HepG2 (cell line): ENCODE results near the gene AMPD2. TPM values are rescaled to one million over a fixed set of nuclear protein-coding genes. Genes with fewer than 3 reads are reported as not detected.

Source experiments
- CEBPB ChIP-seq: IDR thresholded peaks from 2 replicates; pipeline ENCODE4 v1.6.1; 2011; ENCODE audit warnings: low read depth, low read length, improper control_type of control experiment, borderline replicate concordance
- CREBL2 ChIP-seq: sonication (generic); formaldehyde crosslinking; IDR thresholded peaks from 2 replicates; pipeline ENCODE4 v1.8.1; 2023; ENCODE audit warnings: missing genetic modification reagents, mild to moderate bottlenecking, borderline replicate concordance
- FLYWCH1 ChIP-seq: sonication (generic); formaldehyde crosslinking; IDR thresholded peaks from 2 replicates; pipeline ENCODE4 v1.8.1; 2023; ENCODE audit warnings: mild to moderate bottlenecking, missing genetic modification reagents
- FOXK2 ChIP-seq: fragments of 450-650 bp; IDR thresholded peaks from 2 replicates; pipeline ENCODE4 v1.6.1; 2016
- JUND ChIP-seq: sonication (generic); formaldehyde crosslinking; IDR thresholded peaks from 2 replicates; pipeline ENCODE4 v1.8.0; 2022; ENCODE audit warnings: mild to moderate bottlenecking, missing genetic modification reagents
- KLF9 ChIP-seq: IDR thresholded peaks from 2 replicates; pipeline ENCODE4 v1.6.1; 2016; ENCODE audit warnings: low read depth
- MAFK ChIP-seq, 2 experiments: IDR thresholded peaks in 1 of 2; conservative IDR thresholded peaks in 1 of 2; 2 replicates each; pipeline ENCODE4 v1.6.1; 2011; ENCODE audit warnings: improper control_type of control experiment in 2 of 2, low read length in 2 of 2
- NFE2L2 ChIP-seq: fragments of 150-350 bp; IDR thresholded peaks from 2 replicates; pipeline ENCODE4 v1.6.1; 2014; ENCODE audit warnings: low read length
- NFYB ChIP-seq: sonication (generic); formaldehyde crosslinking; IDR thresholded peaks from 2 replicates; pipeline ENCODE4 v1.4.0; 2020; ENCODE audit warnings: missing genetic modification reagents
- REXO4 ChIP-seq: sonication (generic); formaldehyde crosslinking; IDR thresholded peaks from 2 replicates; pipeline ENCODE4 v1.8.0; 2022; ENCODE audit warnings: missing genetic modification reagents, mild to moderate bottlenecking, borderline replicate concordance
- SNAI1 ChIP-seq: sonication (generic); formaldehyde crosslinking; IDR thresholded peaks from 2 replicates; pipeline ENCODE4 v1.5.0; 2020; ENCODE audit warnings: mild to moderate bottlenecking, missing genetic modification reagents, borderline replicate concordance
- TBP ChIP-seq: sonication (generic); formaldehyde crosslinking; IDR thresholded peaks from 2 replicates; pipeline ENCODE4 v1.5.0; 2020; ENCODE audit warnings: missing genetic modification reagents
- TOE1 ChIP-seq: sonication (generic); formaldehyde crosslinking; IDR thresholded peaks from 2 replicates; pipeline ENCODE4 v1.4.0; 2020; ENCODE audit warnings: mild to moderate bottlenecking, missing genetic modification reagents
- TOPORS ChIP-seq: sonication (generic); formaldehyde crosslinking; IDR thresholded peaks from 2 replicates; pipeline ENCODE4 v1.8.0; 2023; ENCODE audit warnings: mild to moderate bottlenecking, missing genetic modification reagents
- ZMYM4 ChIP-seq: sonication (generic); formaldehyde crosslinking; IDR thresholded peaks from 2 replicates; pipeline ENCODE4 v1.8.1; 2023; ENCODE audit warnings: mild to moderate bottlenecking, missing genetic modification reagents
- ZNF557 ChIP-seq: sonication (generic); formaldehyde crosslinking; IDR thresholded peaks from 2 replicates; pipeline ENCODE4 v1.4.0; 2020; ENCODE audit warnings: missing genetic modification reagents
- ZNF740 ChIP-seq: sonication (generic); formaldehyde crosslinking; IDR thresholded peaks from 2 replicates; pipeline ENCODE4 v1.4.0; 2020; ENCODE audit warnings: missing genetic modification reagents
- ZNF746 ChIP-seq: sonication (generic); formaldehyde crosslinking; IDR thresholded peaks from 2 replicates; pipeline ENCODE4 v1.8.0; 2022; ENCODE audit warnings: mild to moderate bottlenecking, missing genetic modification reagents
- ZNF761 ChIP-seq: sonication (generic); formaldehyde crosslinking; conservative IDR thresholded peaks from 2 replicates; pipeline ENCODE4 v1.4.0; 2020; ENCODE audit warnings: mild to moderate bottlenecking, missing genetic modification reagents
- polyA plus RNA-seq, 8 experiments: library from polyadenylated mRNA; depleted of rRNA in 3 of 8; stranded (reverse) in 7 of 8; unstranded in 1 of 8; fragments of >200 nt; fragmentation: Illumina TruSeq in 4 of 8; extraction: Trizol in 4 of 8; gene quantifications; 2 replicates each; pipeline versions ENCODE4 v1.2.1 to v1.2.3, GENCODE V29; 2011 to 2016; ENCODE audit warnings: low read depth in 4 of 8, missing spikeins in 1 of 8, mixed read lengths in 1 of 8; ENCODE audit not compliant: insufficient read depth in 1 of 8
- total RNA-seq, 5 experiments: library from RNA; depleted of rRNA; stranded (reverse); fragments of >200 nt; fragmentation: Illumina TruSeq; extraction: Trizol; gene quantifications; 2 replicates each; pipeline ENCODE4 v1.2.3, GENCODE V29; 2016; ENCODE audit warnings: low read depth in 1 of 5
- TF ChIP-seq, protein P1 (sequence below): sonication (generic); formaldehyde crosslinking; IDR thresholded peaks from one replicate; pipeline ENCODE4 v1.5.1; 2020; ENCODE audit warnings: mild to moderate bottlenecking, missing genetic modification reagents; ENCODE audit errors: not compliant biosample characterization
- TF ChIP-seq, protein P2 (sequence below): sonication (generic); formaldehyde crosslinking; IDR thresholded peaks from 2 replicates; pipeline ENCODE4 v1.8.0; 2022; ENCODE audit warnings: mild to moderate bottlenecking, missing genetic modification reagents, borderline replicate concordance

Gene AMPD2
- total and polyA plus RNA-seq, 2 of the 13 experiments (the other 11 are each of a cell fraction or from before 2014, with no cell fraction given) = 62.3 to 82.0 TPM

DNA sequence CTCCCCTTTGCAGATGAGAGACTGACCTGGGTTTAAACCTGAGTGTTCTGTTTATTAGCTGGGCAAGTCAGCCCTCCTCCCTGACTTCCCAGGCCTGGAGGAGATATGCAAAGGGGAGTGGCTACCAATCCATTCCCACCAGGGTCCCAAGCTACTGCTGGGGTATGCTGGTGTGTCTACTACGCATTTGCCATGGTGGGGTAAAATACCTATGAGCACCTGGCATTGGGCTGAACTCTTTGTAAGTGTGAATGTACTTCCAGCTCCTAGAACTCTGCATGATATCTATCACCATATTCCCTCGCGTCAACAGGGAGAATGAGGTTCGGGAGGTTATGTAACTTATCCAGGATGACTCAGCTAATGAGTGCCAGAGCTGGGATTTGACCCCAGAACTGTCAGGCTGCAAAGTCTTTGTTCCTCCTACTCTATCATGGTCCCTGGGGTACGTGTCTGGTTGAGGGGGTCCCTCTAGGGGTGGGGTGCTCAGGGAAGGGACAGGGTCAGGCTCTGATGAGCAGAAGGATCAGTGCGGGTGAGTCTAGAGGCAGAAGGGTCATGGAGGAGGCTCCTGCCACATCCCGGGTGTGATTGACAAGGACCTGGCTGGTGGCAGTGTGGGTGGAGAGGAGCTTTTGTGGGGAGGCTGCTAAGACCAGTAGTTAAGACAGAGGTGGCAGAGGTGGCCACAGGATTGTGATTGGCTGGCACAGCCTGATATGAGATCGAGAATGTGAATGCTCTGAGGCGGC, 16.7 kb downstream of the AMPD2 start (continued):
- TF ChIP-seq ZNF740 = no peak
- no peak for TF ChIP-seq ZNF761 (CRISPR knock-in tag)
- TF ChIP-seq REXO4 (CRISPR knock-in tag) = no peak
- no peak for TF ChIP-seq ZNF557 (CRISPR knock-in tag)
- no peak for TF ChIP-seq KLF9 (CRISPR knock-in tag)
- TF ChIP-seq ZMYM4 = no peak
- TF ChIP-seq MAFK (conservative IDR thresholded peaks at IDR 0.05 in 1 of 2, IDR thresholded peaks at IDR 0.05 in 1 of 2; ENCODE audit: low read length in 2 of 2) = peak; percentile 31 to 38; a peak in 2 of 4 replicates
- TF ChIP-seq CEBPB = no peak
- TF ChIP-seq, protein P1, sequence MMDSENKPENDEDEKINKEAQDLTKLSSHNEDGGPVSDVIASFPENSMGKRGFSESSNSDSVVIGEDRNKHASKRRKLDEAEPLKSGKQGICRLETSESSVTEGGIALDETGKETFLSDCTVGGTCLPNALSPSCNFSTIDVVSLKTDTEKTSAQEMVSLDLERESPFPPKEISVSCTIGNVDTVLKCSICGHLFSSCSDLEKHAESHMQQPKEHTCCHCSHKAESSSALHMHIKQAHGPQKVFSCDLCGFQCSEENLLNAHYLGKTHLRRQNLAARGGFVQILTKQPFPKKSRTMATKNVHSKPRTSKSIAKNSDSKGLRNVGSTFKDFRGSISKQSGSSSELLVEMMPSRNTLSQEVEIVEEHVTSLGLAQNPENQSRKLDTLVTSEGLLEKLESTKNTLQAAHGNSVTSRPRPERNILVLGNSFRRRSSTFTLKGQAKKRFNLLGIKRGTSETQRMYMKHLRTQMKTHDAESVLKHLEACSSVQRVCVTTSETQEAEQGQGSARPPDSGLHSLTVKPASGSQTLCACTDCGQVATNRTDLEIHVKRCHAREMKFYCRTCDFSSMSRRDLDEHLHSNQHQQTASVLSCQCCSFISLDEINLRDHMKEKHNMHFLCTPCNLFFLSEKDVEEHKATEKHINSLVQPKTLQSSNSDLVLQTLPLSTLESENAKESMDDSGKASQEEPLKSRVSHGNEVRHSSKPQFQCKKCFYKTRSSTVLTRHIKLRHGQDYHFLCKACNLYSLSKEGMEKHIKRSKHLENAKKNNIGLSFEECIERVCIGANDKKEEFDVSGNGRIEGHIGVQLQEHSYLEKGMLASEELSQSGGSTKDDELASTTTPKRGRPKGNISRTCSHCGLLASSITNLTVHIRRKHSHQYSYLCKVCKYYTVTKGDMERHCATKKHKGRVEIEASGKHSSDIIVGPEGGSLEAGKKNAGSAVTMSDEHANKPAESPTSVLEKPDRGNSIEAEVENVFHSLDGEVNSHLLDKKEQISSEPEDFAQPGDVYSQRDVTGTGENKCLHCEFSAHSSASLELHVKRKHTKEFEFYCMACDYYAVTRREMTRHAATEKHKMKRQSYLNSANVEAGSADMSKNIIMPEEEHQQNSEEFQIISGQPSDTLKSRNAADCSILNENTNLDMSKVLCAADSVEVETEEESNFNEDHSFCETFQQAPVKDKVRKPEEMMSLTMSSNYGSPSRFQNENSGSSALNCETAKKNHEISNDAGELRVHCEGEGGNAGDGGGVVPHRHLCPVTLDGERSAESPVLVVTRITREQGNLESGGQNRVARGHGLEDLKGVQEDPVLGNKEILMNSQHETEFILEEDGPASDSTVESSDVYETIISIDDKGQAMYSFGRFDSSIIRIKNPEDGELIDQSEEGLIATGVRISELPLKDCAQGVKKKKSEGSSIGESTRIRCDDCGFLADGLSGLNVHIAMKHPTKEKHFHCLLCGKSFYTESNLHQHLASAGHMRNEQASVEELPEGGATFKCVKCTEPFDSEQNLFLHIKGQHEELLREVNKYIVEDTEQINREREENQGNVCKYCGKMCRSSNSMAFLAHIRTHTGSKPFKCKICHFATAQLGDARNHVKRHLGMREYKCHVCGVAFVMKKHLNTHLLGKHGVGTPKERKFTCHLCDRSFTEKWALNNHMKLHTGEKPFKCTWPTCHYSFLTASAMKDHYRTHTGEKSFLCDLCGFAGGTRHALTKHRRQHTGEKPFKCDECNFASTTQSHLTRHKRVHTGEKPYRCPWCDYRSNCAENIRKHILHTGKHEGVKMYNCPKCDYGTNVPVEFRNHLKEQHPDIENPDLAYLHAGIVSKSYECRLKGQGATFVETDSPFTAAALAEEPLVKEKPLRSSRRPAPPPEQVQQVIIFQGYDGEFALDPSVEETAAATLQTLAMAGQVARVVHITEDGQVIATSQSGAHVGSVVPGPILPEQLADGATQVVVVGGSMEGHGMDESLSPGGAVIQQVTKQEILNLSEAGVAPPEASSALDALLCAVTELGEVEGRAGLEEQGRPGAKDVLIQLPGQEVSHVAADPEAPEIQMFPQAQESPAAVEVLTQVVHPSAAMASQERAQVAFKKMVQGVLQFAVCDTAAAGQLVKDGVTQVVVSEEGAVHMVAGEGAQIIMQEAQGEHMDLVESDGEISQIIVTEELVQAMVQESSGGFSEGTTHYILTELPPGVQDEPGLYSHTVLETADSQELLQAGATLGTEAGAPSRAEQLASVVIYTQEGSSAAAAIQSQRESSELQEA (CRISPR knock-in tag) = no peak
- TF ChIP-seq FLYWCH1 (CRISPR knock-in tag) = no peak
- no peak for TF ChIP-seq ZNF746 (CRISPR knock-in tag)
- no peak for TF ChIP-seq FOXK2
- TF ChIP-seq, protein P2, sequence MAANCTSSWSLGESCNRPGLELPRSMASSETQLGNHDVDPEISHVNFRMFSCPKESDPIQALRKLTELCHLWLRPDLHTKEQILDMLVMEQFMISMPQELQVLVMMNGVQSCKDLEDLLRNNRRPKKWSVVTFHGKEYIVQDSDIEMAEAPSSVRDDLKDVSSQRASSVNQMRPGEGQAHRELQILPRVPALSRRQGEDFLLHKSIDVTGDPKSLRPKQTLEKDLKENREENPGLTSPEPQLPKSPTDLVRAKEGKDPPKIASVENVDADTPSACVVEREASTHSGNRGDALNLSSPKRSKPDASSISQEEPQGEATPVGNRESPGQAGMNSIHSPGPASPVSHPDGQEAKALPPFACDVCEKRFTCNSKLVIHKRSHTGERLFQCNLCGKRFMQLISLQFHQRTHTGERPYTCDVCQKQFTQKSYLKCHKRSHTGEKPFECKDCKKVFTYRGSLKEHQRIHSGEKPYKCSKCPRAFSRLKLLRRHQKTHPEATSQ (CRISPR knock-in tag) = no peak
- TF ChIP-seq NFE2L2 = peak; percentile 86
- TF ChIP-seq NFYB (CRISPR knock-in tag) = no peak
- TF ChIP-seq JUND (CRISPR knock-in tag) = peak; percentile 88
- no peak for TF ChIP-seq TOPORS (CRISPR knock-in tag)
- no peak for TF ChIP-seq TBP (CRISPR knock-in tag)
- no peak for TF ChIP-seq CREBL2 (CRISPR knock-in tag)
- TF ChIP-seq SNAI1 (CRISPR knock-in tag) = no peak
- TF ChIP-seq TOE1 = no peak
